CD4-positive, alpha-beta T cell treated with Interleukin-6 for 4 hours (primary cell): Measurements from ENCODE around the gene SELENOS.

Experiments
- DNase-seq: peaks from one replicate; pipeline ENCODE4 v3.0.0-alpha.2; 2020; ENCODE audit warnings: mixed read lengths

Gene SELENOS

GRCh38 chr15:101250873-101251829 lies 26.1 kb downstream of the SELENOS start:
- DNase-seq = peak; percentile 30

- DNase-seq = no peak
Measured at GRCh38 chr15:101250341-101250831, 26.9 kb downstream of the SELENOS start.

GRCh38 chr15:101248274-101248673 lies 29.0 kb downstream of the SELENOS start:
- DNase-seq = no peak

- DNase-seq = no peak
Measured at GRCh38 chr15:101246824-101247745, 30.2 kb downstream of the SELENOS start.

GRCh38 chr15:101246391-101246790 lies 30.9 kb downstream of the SELENOS start:
- DNase-seq = no peak

- DNase-seq = no peak
Measured at GRCh38 chr15:101244889-101245668, 32.2 kb downstream of the SELENOS start.

- DNase-seq = no peak
Measured at GRCh38 chr15:101244036-101244781, 33.1 kb downstream of the SELENOS start.

- DNase-seq = no peak
Measured at GRCh38 chr15:101243420-101243819, 33.9 kb downstream of the SELENOS start.

- DNase-seq = no peak
Measured at GRCh38 chr15:101242999-101243336, 34.3 kb downstream of the SELENOS start.

GRCh38 chr15:101242160-101242998 lies 34.9 kb downstream of the SELENOS start:
- peak; percentile 56 for DNase-seq

- DNase-seq = no peak
Measured at GRCh38 chr15:101240358-101240757, 36.9 kb downstream of the SELENOS start.

- DNase-seq = no peak
Measured at GRCh38 chr15:101239724-101240136, 37.6 kb downstream of the SELENOS start.

GRCh38 chr15:101237251-101237650 lies 40.0 kb downstream of the SELENOS start:
- DNase-seq = no peak

- DNase-seq = no peak
Measured at GRCh38 chr15:101233651-101234280, 43.5 kb downstream of the SELENOS start.

- DNase-seq = no peak
Measured at GRCh38 chr15:101232677-101233076, 44.6 kb downstream of the SELENOS start.

- no peak for DNase-seq
Measured at GRCh38 chr15:101228313-101228712, 49.0 kb downstream of the SELENOS start.

- DNase-seq = no peak
Measured at GRCh38 chr15:101225658-101226057, 51.6 kb downstream of the SELENOS start.
